KMS-11 (cell line): ENCODE data around the gene MCM7.

Source experiments
- H2AFZ ChIP-seq: fragments of 200-600 bp; sonication (generic); 2 replicates; pipeline ENCODE4 v1.6.1; 2016; ENCODE audit warnings: antibody characterized with exemption, mixed run types, low read depth
- H3K27ac ChIP-seq: fragments of 200-600 bp; sonication (generic); 2 replicates; pipeline ENCODE4 v1.6.1; 2016; ENCODE audit warnings: mild to moderate bottlenecking, mixed run types
- H3K27me3 ChIP-seq: fragments of 200-600 bp; sonication (generic); 2 replicates; pipeline ENCODE4 v1.6.1; 2017; ENCODE audit warnings: mild to moderate bottlenecking, low read depth, mixed run types, moderate library complexity; ENCODE audit not compliant: insufficient read depth
- H3K36me3 ChIP-seq: fragments of 200-600 bp; sonication (generic); 2 replicates; pipeline ENCODE4 v1.6.1; 2017; ENCODE audit warnings: mild to moderate bottlenecking, mixed run types; ENCODE audit not compliant: insufficient read depth
- H3K4me1 ChIP-seq: fragments of 200-600 bp; sonication (generic); 2 replicates; pipeline ENCODE4 v1.6.1; 2016; ENCODE audit warnings: mild to moderate bottlenecking, low read depth, mixed run types; ENCODE audit not compliant: poor library complexity, severe bottlenecking
- H3K4me2 ChIP-seq: fragments of 200-600 bp; sonication (generic); 2 replicates; pipeline ENCODE4 v1.7.0; 2016; ENCODE audit warnings: mild to moderate bottlenecking, mixed run types
- H3K4me3 ChIP-seq: fragments of 200-600 bp; sonication (generic); IDR thresholded peaks from 2 replicates; pipeline ENCODE4 v1.6.1; 2017; ENCODE audit warnings: low read depth, low read length, mixed read lengths; ENCODE audit not compliant: insufficient read depth
- H3K79me2 ChIP-seq: fragments of 200-600 bp; sonication (generic); 2 replicates; pipeline ENCODE4 v1.6.1; 2016; ENCODE audit warnings: low read depth, mixed run types; ENCODE audit not compliant: insufficient read depth
- H3K9ac ChIP-seq: fragments of 200-600 bp; sonication (generic); 2 replicates; pipeline ENCODE4 v1.6.1; 2016; ENCODE audit warnings: mild to moderate bottlenecking, mixed run types
- H4K20me1 ChIP-seq: fragments of 200-600 bp; sonication (generic); 2 replicates; pipeline ENCODE4 v1.6.1; 2016; ENCODE audit warnings: mild to moderate bottlenecking, mixed run types; ENCODE audit not compliant: insufficient read depth
- CTCF ChIP-seq: fragments of 200-600 bp; sonication (generic); conservative IDR thresholded peaks from 2 replicates; pipeline ENCODE4 v1.6.1; 2017; ENCODE audit warnings: low read depth, mild to moderate bottlenecking, antibody characterized with exemption, low read length, moderate library complexity, mixed read lengths

MCM7 gene

GRCh38 chr7:100124301-100125230 is 23.4 kb upstream of the MCM7 start:
- Histone ChIP-seq H3K4me1 (peaks cover 35% of the 10 kb centered on the region), H3K4me3 (no peak overlapping the region), H3K9ac (no peak overlapping the region), H2AFZ (no peak overlapping the region), H4K20me1 (no peaks in the 10 kb centered on the region), H3K4me2 (no peak overlapping the region), H3K27ac (no peak overlapping the region), H3K36me3 (no peaks in the 10 kb centered on the region), H3K79me2 (0 out of 2 replicates have a peak, but pooled peaks cover 6% of the 10 kb centered on the region), H3K27me3 (no peaks in the 10 kb centered on the region; the same call in 1 of the 2 replicates)
- TF ChIP-seq CTCF, result no peak

GRCh38 chr7:100122568-100122967 is 21.4 kb upstream of the MCM7 start:
- H3K4me3 ChIP-seq, result no peak overlapping the region
- H3K27ac ChIP-seq, result no peak overlapping the region
- no peak for TF ChIP-seq CTCF
- H3K9ac ChIP-seq, result no peak overlapping the region
- peaks cover 27% of the 10 kb centered on the region for H3K4me1 ChIP-seq
- no peak overlapping the region for H3K4me2 ChIP-seq
- H3K27me3 ChIP-seq, result no peaks in the 10 kb centered on the region
- peaks cover 15% of the 10 kb centered on the region; the same call in 1 of the 2 replicates for H3K79me2 ChIP-seq
- no peak overlapping the region for H2AFZ ChIP-seq
- no peaks in the 10 kb centered on the region for H4K20me1 ChIP-seq
- no peaks in the 10 kb centered on the region for H3K36me3 ChIP-seq

GRCh38 chr7:100122067-100122466 is 20.9 kb upstream of the MCM7 start:
- H2AFZ ChIP-seq, result no peak overlapping the region

GRCh38 chr7:100120733-100121036 is 19.5 kb upstream of the MCM7 start:
- no peak for TF ChIP-seq CTCF

More at GRCh38 chr7:100122067-100122466, 20.9 kb upstream of the MCM7 start:
- Histone ChIP-seq H3K4me1 (peaks cover 27% of the 10 kb centered on the region), H3K4me3 (no peak overlapping the region), H3K36me3 (no peaks in the 10 kb centered on the region), H3K27ac (no peak overlapping the region), H3K79me2 (peaks cover 15% of the 10 kb centered on the region; the same call in 1 of the 2 replicates), H3K9ac (no peak overlapping the region), H3K4me2 (no peak overlapping the region), H4K20me1 (no peaks in the 10 kb centered on the region), H3K27me3 (no peaks in the 10 kb centered on the region)
- no peak for TF ChIP-seq CTCF

More at GRCh38 chr7:100120733-100121036, 19.5 kb upstream of the MCM7 start:
- no peaks in the 10 kb centered on the region for H4K20me1 ChIP-seq
- H3K79me2 ChIP-seq, result peaks cover 13% of the 10 kb centered on the region; the same call in 1 of the 2 replicates
- peak overlapping the region; percentile 90; the same call in 1 of the 2 replicates for H2AFZ ChIP-seq
- peak overlapping the region; percentile 89; the same call in 1 of the 2 replicates for H3K27ac ChIP-seq
- no peaks in the 10 kb centered on the region for H3K27me3 ChIP-seq
- no peaks in the 10 kb centered on the region for H3K36me3 ChIP-seq
- H3K4me3 ChIP-seq, result no peak overlapping the region
- no peak overlapping the region for H3K9ac ChIP-seq
- H3K4me2 ChIP-seq, result peak overlapping the region; percentile 80
- peaks cover 24% of the 10 kb centered on the region for H3K4me1 ChIP-seq
